HepG2 (cell line): ENCODE measurements around the gene LRRC3. TPM values are rescaled to one million over a fixed set of nuclear protein-coding genes. Genes with fewer than 3 reads are reported as not detected.

Experiments
- FOXO4 ChIP-seq: sonication (generic); formaldehyde crosslinking; conservative IDR thresholded peaks from 2 replicates; pipeline ENCODE4 v1.8.1; 2023; ENCODE audit warnings: missing genetic modification reagents
- GLI4 ChIP-seq: sonication (generic); formaldehyde crosslinking; IDR thresholded peaks from 2 replicates; pipeline ENCODE4 v1.5.1; 2020; ENCODE audit warnings: missing genetic modification reagents, mild to moderate bottlenecking, moderate library complexity, borderline replicate concordance
- HNF4A ChIP-seq: sonication (generic); formaldehyde crosslinking; IDR thresholded peaks from 2 replicates; pipeline ENCODE4 v1.4.0; 2020; ENCODE audit warnings: missing genetic modification reagents
- PTBP1 ChIP-seq: fragments of 200-400 bp; formaldehyde crosslinking; IDR thresholded peaks from 2 replicates; pipeline ENCODE4 v1.6.1; 2018; ENCODE audit warnings: low read length, low read depth; ENCODE audit not compliant: poor library complexity, severe bottlenecking
- SOX6 ChIP-seq, 2 experiments: fragments of 450-650 bp in 1 of 2; sonication (generic) in 1 of 2; formaldehyde crosslinking in 1 of 2; IDR thresholded peaks; 2 replicates each; pipeline versions ENCODE4 v1.4.0 to v1.6.1; 2017 to 2020; ENCODE audit warnings: antibody characterized with exemption in 1 of 2, mild to moderate bottlenecking in 1 of 2, missing genetic modification reagents in 1 of 2
- ZBTB40 ChIP-seq, 2 experiments: fragments of 450-650 bp in 1 of 2; sonication (generic) in 1 of 2; formaldehyde crosslinking in 1 of 2; IDR thresholded peaks; 2 replicates each; pipeline versions ENCODE4 v1.6.1 to v1.8.0; 2016 to 2022; ENCODE audit warnings: antibody characterized with exemption in 1 of 2, mild to moderate bottlenecking in 1 of 2, missing genetic modification reagents in 1 of 2
- ZMYM4 ChIP-seq: sonication (generic); formaldehyde crosslinking; IDR thresholded peaks from 2 replicates; pipeline ENCODE4 v1.8.1; 2023; ENCODE audit warnings: mild to moderate bottlenecking, missing genetic modification reagents
- ZNF747 ChIP-seq: sonication (generic); formaldehyde crosslinking; IDR thresholded peaks from 2 replicates; pipeline ENCODE4 v1.8.1; 2023; ENCODE audit warnings: missing genetic modification reagents, mild to moderate bottlenecking, borderline replicate concordance
- ZNF891 ChIP-seq: sonication (generic); formaldehyde crosslinking; IDR thresholded peaks from 2 replicates; pipeline ENCODE4 v1.5.0; 2020; ENCODE audit warnings: mild to moderate bottlenecking, missing genetic modification reagents
- polyA plus RNA-seq, 8 experiments: library from polyadenylated mRNA; depleted of rRNA in 3 of 8; stranded (reverse) in 7 of 8; unstranded in 1 of 8; fragments of >200 nt; fragmentation: Illumina TruSeq in 4 of 8; extraction: Trizol in 4 of 8; gene quantifications; 2 replicates each; pipeline versions ENCODE4 v1.2.1 to v1.2.3, GENCODE V29; 2011 to 2016; ENCODE audit warnings: low read depth in 4 of 8, missing spikeins in 1 of 8, mixed read lengths in 1 of 8; ENCODE audit not compliant: insufficient read depth in 1 of 8
- total RNA-seq, 5 experiments: library from RNA; depleted of rRNA; stranded (reverse); fragments of >200 nt; fragmentation: Illumina TruSeq; extraction: Trizol; gene quantifications; 2 replicates each; pipeline ENCODE4 v1.2.3, GENCODE V29; 2016; ENCODE audit warnings: low read depth in 1 of 5
- TF ChIP-seq, protein P1 (sequence below): sonication (generic); formaldehyde crosslinking; IDR thresholded peaks from 2 replicates; pipeline ENCODE4 v1.5.0; 2020; ENCODE audit warnings: mild to moderate bottlenecking, missing genetic modification reagents
- TF ChIP-seq, protein P2 (sequence below): sonication (generic); formaldehyde crosslinking; IDR thresholded peaks from 2 replicates; pipeline ENCODE4 v1.5.0; 2020; ENCODE audit warnings: mild to moderate bottlenecking, low read depth, missing genetic modification reagents, borderline replicate concordance

The LRRC3 gene
- total and polyA plus RNA-seq, 2 of the 13 experiments (the other 11 are each of a cell fraction or from before 2014, with no cell fraction given): 4.8 to 16.5 TPM

- TF ChIP-seq ZMYM4 (CRISPR knock-in tag) (peak; percentile 79; the same call in 1 of the 2 replicates), SOX6 (IDR thresholded peaks at IDR 0.05) (no peak), SOX6 (CRISPR knock-in tag; IDR thresholded peaks at IDR 0.05) (peak; percentile 28; the same call in 1 of the 2 replicates), FOXO4 (CRISPR knock-in tag) (no peak), ZNF747 (CRISPR knock-in tag) (0 out of 2 replicates have a peak, but pooled peaks have one; percentile 55), ZBTB40 (IDR thresholded peaks at IDR 0.05) (no peak), ZBTB40 (CRISPR knock-in tag; IDR thresholded peaks at IDR 0.05) (0 out of 2 replicates have a peak, but pooled peaks have one; percentile 13), PTBP1 (peak; percentile 40), ZNF891 (peak; percentile 79; the same call in 1 of the 2 replicates), GLI4 (CRISPR knock-in tag) (0 out of 2 replicates have a peak, but pooled peaks have one; percentile 62), HNF4A (peak; percentile 48)
- TF ChIP-seq, protein P1, sequence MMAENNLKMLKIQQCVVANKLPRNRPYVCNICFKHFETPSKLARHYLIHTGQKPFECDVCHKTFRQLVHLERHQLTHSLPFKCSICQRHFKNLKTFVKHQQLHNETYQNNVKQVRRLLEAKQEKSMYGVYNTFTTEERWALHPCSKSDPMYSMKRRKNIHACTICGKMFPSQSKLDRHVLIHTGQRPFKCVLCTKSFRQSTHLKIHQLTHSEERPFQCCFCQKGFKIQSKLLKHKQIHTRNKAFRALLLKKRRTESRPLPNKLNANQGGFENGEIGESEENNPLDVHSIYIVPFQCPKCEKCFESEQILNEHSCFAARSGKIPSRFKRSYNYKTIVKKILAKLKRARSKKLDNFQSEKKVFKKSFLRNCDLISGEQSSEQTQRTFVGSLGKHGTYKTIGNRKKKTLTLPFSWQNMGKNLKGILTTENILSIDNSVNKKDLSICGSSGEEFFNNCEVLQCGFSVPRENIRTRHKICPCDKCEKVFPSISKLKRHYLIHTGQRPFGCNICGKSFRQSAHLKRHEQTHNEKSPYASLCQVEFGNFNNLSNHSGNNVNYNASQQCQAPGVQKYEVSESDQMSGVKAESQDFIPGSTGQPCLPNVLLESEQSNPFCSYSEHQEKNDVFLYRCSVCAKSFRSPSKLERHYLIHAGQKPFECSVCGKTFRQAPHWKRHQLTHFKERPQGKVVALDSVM (CRISPR knock-in tag): 0 out of 2 replicates have a peak, but pooled peaks have one; percentile 14
- TF ChIP-seq, protein P2, sequence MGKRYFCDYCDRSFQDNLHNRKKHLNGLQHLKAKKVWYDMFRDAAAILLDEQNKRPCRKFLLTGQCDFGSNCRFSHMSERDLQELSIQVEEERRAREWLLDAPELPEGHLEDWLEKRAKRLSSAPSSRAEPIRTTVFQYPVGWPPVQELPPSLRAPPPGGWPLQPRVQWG (CRISPR knock-in tag): no peak
Observed at GRCh38 chr21:44444286-44444931, 10.9 kb upstream of the LRRC3 start (continued).
